Activated CD8-positive, alpha-beta memory T cell treated with anti-CD3 and anti-CD28 coated beads for 24 hours (primary cell): ENCODE results near the gene BLMH.
"Not testable (repeated sequence)": the region's sequence is repeated elsewhere in the genome, so short reads cannot be mapped to it uniquely, and the experiment has no call there.

ENCODE experiments used
- DNase-seq: peaks from one replicate; pipeline ENCODE4 v3.0.0-alpha.2; 2020

BLMH gene

DNA sequence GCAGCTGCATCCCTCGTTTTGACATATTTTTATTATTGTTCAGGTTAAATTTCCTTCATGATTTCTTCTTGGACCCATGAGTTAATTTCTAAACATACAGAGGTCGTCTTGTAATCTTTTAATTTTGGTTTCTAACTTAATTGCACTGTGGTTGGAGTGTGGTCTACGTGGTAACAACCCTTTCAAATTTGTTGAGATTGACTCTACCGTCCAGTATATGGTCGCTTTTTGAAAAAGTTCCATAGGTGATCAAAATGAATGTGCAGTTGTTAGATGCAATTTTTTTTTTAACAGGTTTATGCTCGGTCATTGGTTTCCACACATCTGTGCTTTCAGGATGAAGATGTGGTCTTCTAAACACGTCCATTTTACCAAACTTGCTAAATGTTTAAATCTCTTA lies 45.3 kb downstream of the BLMH start:
- no peak for DNase-seq

DNA sequence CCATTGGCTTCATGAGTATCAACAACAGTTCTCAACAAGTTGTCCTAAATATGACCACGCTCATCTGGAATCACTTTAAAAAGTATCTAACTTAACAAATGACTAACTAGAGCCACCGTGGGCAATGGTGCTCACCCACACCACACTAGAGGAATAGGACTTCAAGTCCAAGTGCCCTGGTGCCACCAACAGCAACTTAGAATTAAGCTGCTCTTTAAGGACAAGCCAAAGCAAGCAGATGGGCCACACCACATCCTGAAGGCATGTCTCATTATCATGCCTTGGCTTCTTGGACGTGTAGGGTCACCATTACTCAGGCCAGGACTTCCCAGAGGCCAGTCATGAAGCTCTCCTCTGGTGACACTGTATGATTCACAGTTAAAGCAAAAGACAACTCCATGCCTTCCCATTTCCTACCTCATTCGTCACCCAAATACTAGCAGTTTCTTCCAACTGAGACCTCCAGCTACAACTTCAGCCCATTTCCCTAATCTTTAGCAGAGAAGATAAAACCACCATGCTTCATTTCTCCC lies 46.8 kb downstream of the BLMH start:
- DNase-seq: no peak

DNA sequence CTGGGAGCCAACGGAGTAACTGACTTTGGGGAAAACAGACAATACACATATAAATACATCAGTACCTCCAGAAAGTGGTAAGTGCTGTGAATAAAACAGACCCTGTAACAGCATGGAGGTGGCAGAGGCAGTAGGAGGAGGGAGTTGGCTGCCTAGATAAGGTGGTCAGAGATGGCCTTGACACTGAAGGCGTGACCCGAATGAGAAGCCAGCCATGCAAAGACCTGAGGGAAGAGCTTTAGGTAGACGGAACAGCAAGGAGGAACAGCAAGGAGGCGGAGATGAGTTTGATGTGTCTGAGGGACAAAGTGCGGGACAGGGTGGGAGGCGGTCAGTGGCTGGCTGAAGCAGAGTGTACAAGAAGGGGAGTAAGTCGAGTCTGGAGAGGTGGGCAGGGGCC lies 48.2 kb downstream of the BLMH start:
- no peak for DNase-seq

DNA sequence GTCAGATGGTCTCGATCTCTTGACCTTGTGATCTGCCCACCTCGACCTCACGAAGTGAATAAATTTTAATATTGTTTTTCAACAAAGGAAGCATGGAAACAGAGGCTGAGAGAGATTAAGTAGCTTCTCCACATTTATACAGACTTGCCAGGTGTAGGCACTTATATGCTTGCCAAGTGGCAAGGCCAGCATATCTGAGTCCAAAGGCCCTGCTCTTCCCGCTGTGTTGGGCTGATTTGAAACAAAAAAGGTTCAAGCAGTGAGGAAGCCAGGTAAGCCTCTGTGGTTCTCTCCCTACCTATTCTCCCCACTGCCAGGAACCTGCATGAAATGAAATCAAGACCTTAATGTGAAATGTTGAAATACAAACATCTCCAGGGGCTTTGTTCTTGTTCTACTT lies 48.7 kb downstream of the BLMH start:
- DNase-seq: no peak

DNA sequence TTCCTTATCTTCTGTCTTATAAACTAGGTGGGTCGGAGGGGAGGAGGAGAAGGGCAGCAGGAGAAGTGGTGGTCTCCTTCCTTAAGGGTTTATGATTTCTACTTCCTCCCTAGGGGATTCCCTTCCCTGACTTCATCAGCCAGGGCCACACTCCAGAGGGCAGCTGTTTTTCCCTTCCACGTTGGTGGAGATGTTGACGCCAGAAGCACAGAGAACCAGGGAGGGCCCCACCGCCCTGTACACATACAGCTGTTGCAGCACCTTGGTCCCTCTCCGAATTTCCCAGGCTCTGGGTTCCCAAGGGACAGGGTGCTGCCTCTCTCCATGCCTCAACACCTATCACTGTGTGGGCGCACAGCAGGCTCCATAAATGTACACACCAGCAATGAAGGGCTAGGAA lies 50.7 kb downstream of the BLMH start:
- DNase-seq: no peak

DNA sequence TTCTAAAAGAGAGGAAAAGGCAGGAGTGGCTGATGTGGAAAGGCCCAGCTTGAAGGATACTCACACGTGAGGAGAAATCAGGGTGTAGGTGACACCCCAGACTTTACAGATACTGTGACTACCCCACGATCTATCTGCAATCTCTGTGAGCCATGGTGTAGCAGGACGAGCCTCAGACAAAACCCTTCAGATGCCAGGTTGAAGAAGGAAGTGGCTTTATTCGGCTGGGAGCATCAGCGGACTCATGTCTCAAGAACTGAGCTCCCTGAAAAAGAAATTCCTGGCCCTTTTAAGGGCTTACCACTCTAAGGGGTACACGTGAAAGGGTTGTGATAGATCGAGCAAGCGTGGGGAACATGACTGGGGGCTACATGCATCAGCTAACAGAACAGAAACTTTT lies 51.6 kb downstream of the BLMH start:
- DNase-seq: no peak

DNA sequence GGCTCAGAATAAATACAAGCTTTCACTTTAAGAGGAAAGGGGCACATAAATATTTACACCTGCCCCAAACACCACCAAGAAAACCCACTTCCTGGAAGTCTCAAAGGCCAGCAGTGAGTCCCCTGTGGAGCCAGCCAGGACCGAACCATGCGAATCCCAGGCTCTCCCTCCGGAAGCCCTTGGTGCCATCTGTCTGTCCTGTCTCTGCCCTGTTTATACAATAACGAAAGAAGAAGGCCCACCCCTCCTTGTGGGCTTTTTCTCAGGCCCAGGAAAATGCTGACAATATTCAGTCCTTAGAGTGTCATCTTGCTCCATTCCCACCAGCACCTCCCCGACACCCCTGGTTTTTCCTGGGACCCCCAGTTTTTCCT lies 52.7 kb downstream of the BLMH start:
- no peak for DNase-seq

DNA sequence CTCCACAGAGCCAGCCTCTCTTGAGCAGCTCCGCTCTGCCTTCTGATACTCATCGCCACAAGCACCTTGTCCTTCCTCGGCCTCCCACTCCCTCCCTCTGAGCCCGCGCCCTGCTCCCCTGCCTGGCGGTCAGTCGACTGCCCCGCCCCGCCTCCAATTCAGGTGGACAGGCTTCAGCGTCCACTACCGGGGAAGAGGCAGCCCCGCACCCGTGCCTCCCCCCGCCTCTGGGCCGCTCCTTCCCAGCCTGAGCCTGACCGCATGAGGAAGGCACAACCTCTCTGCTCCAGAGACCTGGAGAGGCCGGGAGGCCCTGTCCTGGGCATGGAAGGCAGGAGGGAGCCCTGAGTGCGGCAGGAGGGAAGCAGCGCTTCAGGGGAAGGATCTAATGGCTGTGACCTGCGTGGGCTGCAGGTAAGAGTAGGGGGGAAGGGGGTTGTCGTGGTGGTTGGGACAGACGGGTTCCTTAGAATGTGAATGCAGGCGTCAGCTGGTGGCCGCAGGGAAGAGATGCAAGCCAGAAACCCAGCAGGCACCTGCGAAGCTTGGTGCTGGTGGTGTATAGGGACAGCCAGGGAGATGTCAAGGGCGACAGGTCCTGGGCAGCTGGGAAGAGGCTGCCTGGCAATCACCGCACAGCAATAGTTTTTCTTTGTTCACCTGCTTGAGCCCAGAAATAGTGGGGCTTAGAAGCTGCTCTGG lies 53.2 kb downstream of the BLMH start:
- DNase-seq: no peak

DNA sequence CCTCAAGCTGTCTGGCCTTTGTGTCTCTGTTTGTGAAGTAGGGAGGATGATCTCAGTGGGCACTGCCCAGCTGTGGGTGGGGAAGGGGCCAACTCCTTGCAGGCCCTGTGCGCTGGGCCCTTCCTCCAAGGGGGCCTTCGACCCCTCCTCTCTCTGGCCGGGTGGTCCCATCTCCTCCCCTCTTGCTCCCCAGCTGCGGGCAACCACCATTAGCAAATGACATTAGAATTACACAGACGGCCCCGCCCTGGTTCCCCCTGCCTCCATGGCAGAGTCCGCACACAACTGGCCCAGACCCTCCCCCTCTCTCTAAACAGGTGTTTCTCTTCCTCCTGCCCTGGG lies 53.8 kb downstream of the BLMH start:
- no peak for DNase-seq

DNA sequence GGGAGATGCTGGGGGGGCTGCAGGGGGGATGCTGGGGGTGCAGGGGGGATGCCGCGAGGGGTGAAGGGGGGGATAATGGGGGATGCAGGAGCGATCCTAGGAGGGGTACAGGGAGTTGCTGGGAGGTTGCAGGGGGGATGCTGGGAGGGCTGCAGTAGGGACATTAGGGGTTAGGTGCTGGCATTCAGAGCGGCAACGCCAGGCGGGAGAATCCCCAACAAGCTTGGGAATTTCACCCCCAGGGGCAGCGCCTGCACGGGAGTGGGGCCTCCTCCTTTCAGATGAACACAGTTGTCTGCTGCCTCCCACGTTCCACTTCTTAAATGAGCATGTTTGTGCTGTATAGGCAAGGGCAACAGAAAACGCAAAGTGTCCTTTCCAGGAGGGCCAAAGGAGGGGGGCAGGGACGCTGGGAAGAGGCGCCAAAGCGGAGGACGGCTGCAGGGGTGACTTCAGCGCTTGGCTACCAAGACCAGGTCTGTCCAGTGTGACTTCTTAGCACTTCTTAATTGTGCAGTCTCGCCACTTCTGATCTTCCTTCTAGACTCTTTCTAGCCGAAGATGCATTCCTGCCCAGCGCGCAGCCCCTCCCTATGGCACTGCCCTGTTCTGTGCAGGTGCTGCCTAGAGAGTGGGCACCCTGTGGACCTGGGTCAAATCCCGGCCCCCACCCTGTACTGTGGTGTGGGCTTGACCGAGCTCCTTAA lies 54.3 kb downstream of the BLMH start:
- DNase-seq: no peak

DNA sequence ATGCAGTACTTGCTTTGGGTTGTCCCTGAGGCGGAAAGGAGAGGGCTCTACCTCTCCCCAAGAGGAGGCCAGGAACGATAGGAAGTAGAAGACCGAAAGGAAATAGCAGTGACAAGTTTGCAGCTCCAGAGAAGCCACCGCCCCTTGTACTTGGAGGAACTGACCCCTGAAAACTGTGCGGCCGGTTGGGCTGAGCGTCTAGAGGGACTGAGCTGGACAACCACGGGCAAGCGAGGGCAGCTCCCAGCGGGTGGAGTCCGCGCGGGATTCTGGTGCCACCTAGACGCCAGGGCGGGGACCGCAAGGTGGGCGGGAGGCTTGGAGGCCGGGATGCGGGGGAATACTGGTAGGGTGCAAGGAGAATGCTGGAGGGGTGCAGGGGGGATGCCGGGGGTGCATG lies 55.0 kb downstream of the BLMH start:
- DNase-seq: peak; percentile 50

DNA sequence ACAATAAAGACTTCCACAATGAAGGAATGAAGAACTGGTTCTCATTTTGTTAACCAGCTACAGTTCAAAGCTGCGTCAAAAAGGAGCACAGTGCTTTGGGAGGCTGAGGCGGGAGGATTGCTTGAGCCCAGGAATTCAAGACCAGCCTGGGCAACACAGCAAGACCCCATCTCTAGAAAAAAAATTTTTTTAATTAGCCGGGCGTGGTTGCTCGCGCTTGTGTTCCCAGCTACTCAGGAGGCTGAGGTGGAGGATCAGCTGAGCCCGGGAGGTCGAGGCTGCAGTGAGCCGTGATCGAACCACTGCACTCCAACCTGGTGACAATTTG lies 55.5 kb downstream of the BLMH start:
- no peak for DNase-seq

DNA sequence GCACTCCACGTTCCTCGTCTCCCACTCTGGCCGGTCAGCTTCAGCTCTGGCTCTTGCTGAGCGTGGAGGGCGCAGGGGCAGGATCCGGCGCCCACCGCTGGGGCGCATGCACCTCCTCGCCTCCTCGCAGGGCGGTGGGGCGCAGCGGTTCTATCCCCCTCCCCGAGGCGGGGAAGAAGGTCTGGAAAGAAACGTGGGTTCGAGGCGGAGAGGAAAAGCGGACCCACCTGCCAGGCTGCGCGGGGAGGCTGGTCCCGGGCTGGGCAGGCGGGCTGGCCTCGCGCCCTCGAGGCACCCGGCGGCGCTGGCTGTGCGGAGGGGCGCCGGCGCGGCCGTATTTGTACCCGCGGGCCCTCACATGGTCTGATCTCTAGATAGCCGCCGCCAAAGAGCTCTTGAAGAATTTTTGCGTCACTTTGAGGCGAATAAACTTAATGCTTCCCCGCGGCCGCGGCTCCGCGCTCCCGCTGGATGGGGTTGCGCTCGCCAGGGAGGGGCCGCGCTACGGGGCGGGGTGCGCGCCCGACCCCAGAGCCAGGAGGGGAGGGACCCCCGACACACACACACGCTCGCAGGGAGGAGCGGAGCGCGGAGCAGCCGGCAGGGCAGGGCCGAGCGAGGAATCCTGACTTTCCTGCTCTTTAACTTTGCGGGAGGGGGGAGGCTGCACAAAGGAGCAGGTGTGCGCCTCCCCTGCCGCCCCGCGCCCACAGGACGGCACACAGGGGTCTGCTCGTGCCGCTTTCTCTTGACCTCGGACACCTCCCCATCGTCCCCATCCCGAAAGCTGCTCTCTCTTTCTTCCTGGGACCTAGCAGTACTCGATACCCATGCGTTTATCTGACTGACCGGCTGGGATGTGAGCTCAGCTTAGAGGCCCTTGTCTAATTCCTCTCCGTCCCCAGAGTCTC lies 56.1 kb downstream of the BLMH start, which contains the start of gene SLC6A4:
TSS of gene SLC6A4 (minus strand) at position 312 of the 911 bp plus-strand sequence. CDS start 13,739 bp downstream, outside the sequence.
- no peak for DNase-seq

DNA sequence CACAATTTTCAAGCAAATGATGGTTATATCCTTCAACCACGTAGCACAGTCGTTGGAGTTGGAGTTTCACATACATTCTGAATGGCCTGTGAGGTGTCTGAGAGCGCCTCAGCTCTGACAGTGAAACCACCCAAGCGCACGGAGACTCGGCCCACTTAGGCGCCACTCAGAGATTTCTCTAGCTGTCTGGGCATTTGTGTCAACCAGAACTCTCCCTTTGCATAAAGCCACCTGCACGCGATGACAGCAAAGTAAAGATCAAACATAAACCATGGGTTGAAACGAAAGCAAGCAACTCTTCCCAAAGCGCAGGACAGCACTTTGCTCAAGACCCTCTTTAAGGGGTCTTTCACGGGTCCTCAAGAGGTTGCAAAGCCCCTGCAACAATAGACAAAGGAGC lies 56.8 kb downstream of the BLMH start:
- DNase-seq: no peak

DNA sequence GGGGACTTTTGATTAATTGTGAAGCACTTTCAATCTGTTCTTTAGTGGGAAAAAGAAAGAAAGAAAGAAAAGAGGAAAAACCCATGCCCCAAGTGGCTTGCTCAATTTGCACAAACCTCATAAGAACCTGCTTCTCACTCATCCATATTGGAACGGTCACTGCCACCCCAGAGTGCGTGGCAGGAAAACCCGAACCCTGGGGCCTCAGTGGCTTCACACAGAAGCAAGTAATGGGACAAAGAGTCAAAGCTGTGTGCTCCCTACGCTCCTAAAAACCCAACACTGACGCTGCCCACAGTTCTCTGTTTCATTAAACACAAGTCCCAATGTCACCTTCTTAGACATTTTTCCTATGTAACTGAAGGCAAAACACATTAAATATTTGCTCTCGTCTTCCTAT lies 57.4 kb downstream of the BLMH start:
- DNase-seq: no peak

DNA sequence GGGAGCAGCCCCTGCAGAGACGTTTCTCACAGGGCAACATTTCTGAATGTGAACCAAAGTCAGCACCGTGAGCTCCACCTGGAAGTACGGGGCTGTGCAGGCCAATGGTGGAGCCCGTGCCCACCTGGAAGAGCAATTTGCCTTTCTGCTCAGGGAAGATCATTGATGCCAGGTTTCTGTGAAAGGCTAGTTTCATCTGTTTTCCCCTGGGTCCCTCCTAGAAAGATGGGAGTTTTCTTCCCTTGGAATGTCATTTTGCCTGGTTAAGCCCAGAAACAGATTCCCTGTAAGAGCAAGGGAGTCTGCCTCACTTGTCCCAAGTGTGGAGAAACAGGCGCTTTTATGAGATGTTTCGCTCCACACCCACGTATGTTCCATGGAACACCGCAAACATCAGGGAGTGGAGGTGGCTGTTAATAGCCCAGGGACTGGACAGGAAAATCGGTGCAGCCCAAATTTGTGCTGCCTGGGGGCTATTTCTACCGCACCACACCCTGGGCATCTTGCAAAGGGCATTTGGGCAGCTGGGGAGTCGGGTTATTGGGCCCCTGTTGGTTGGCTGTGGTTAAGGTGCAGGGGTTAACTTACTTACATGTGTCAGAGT lies 58.8 kb downstream of the BLMH start:
- no peak for DNase-seq

DNA sequence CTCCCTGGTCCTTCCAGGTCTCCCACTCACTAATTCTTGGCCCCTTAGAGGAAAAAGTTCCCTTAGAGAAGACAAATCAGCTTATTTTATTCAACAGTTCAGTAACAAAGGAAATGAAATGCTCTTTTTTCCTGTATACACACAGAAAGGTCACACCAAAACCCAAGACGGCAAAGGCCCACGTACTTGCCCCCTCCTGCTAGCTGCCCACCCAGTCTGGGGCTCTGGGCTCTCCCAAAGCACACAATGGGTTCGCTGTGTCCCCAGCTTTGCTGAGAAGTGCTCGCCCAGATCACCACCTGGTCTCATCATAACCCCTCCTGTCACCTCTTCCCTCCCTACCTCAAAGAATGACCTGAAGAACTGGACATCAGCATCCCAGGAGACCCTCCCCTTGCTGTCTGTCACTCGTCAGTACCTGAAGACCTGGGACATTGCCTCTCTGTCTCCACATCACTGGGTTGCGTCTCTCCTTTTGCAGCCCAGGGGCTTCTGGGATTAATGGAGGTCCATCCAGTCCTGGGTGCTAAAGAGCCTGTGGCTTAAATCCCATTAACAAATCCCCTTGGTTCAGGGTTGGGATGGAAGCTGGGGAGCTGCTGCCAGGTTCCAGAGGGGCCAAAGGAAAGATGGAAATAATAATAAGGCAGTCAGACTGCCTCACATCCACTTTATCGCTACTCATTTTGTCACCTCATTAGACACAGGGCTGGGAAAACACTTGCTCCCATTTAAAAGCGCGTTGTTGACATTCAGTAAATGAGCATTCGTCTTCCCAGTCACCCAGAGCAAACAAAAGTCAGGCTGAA lies 59.5 kb downstream of the BLMH start:
- no peak for DNase-seq

DNA sequence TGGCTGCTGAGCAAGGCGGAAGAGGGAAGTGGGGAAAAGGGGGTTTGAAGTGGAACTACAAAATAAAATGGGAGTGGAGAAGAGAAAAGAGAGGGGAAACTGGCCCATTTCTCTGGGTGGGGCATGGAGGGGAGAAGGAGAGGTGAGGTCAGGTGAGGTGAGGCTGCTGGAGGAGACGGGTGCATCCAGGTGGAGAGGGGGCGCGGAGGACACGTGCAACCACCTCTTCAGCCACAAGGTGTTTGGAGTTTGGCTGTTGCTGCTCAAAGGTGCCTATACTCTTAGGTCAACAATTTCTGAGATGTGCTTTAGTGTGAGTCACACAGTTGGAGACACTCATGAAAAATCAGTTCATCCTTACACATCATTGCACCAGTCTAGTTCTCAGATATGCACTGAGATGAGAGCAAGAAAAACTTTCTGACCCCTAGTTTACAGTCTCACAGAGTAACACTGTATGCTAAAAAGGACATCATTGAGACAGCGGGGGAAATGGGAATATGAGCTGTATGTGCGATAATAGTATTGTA lies 61.1 kb downstream of the BLMH start:
- no peak for DNase-seq

DNA sequence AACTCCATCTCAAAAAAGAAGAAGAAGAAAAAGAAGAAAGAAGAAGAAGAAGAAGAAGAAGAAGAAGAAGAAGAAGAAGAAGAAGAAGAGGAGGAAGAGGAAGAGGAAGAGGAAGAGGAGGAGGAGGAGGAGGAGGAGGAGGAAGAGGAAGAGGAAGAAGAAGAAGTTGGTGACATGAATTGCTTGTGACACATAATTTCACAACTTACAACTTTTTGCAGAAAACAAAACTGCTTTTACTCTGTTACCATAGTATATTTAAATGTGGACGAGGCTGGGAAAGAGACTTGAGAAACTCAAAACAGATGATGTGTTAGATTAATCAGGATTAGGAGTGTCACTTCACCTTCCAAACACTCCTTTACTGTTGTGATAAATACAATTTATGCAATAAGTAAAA lies 61.7 kb downstream of the BLMH start:
- not testable (repeated sequence) for DNase-seq

DNA sequence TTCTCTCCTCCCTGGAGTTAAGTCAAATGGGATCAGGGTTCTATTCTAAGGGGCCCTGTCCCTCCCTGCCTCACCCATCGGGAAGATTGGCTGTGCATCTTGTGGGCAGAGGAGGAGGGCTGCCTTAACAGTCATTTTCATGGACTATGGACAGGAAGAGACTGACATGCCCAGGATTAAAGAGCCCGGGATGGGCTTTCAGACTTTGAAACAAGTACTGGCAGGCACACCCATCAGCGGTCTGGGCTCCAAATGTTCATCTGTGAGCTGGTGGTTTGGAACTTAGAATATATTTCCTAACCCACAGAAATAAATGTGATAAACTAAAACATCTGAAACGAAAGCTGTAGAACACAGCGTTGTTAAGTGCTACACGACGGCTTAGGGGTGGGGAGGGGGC lies 62.7 kb downstream of the BLMH start:
- no peak for DNase-seq

DNA sequence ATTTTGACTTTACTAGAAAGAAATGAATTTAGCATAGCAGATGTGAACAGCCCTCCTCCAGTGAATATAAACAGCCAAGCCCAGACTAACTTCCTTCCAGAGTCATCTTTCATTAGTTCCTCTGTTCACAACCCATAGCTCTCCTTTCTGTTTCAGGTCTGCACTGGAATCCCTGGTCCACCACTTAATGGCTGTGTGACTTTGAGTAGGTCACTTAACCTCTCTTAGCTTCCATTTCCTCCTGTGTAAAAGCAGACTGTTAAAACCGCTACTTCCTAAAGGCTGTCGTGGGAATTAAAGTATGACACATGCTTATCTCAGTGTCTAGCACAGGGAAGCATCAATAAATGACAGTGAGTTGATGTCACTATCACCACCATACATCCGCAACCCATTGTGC lies 63.7 kb downstream of the BLMH start:
- DNase-seq: no peak

DNA sequence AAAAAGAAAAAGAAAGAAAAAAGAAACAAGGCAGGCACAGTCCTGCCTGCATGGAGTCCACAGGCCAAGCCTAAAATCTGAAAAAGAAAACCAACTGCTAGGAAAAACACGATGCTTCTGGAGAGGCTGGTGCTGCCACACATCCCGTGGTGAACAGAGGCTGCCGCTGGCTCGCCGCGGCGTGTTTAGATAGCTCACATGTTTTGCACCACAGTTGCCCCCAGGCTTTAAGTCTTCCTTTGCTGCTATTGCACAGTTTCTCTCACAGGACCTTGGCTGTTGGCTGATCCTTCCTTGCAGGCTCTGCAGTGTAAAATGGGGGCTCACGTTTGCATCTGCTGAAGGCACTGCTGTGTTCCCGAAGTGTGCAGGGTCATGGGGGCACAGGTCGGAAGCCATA lies 64.9 kb downstream of the BLMH start:
- no peak for DNase-seq
